ENCODE data around the gene YWHAG.

Gene YWHAG

DNA sequence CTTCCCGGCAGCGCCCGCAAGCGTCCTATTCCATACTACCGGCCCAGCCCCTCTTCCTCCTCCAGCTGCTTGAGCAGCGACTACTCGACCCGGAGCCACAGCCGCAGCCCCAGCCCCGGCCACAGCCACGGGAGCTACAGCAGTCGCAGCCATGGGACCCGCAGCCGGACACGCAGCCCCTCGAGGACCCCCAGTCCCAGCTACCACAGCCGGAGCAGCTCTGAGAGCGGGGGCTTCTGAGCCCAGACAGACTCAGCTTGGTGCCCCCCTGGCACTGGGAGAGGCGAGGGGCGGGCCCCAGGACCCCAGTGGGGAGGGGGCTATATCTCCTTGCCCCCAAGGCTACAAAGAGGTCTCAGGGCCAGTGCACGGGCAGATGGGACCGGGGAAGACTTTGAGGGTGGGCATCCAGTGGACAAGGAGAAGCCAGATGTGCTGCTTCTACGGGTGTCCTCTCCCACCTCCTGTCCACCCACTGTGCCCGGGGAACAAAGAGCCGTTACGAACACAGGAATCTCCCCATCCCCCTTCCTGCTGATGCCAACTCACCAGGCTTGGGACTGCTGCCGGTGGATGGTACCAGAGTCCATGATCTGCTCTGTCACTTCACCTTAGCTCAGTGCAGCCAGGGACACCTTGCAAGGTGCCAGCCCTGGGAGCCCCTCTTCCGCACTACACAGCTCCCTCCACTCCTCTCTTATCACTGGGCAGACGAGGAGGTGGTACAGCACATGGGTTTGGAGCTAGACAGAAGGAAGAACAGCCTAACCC is 73.0 kb downstream of the YWHAG start:
- H4K20me1 ChIP-seq (ENCODE audit: insufficient read depth) = no peaks in the 10 kb centered on the region
- peaks cover 4% of the 10 kb centered on the region for H3K4me1 ChIP-seq (ENCODE audit: low read depth, poor library complexity, severe bottlenecking)
- no peak overlapping the region for H2AFZ ChIP-seq (ENCODE audit: low read depth)
- no peak overlapping the region for H3K4me3 ChIP-seq (IDR thresholded peaks at IDR 0.05; ENCODE audit: insufficient read depth, low read depth, low read length)
- H3K27ac ChIP-seq = no peak overlapping the region
- H3K27me3 ChIP-seq (ENCODE audit: insufficient read depth, low read depth) = peaks cover 49% of the 10 kb centered on the region
- TF ChIP-seq CTCF (conservative IDR thresholded peaks at IDR 0.05; ENCODE audit: low read depth, low read length) = no peak
- no peaks in the 10 kb centered on the region for H3K36me3 ChIP-seq (ENCODE audit: insufficient read depth)
- no peaks in the 10 kb centered on the region for H3K79me2 ChIP-seq (ENCODE audit: insufficient read depth, low read depth)
- no peak overlapping the region for H3K9ac ChIP-seq
- no peak overlapping the region for H3K4me2 ChIP-seq

GRCh38 chr7:76283254-76284159 is 75.3 kb downstream of the YWHAG start:
- H3K79me2 ChIP-seq (ENCODE audit: insufficient read depth, low read depth) = no peaks in the 10 kb centered on the region
- no peak overlapping the region for H3K4me3 ChIP-seq (IDR thresholded peaks at IDR 0.05; ENCODE audit: insufficient read depth, low read depth, low read length)
- H2AFZ ChIP-seq (ENCODE audit: low read depth) = no peak overlapping the region
- no peaks in the 10 kb centered on the region for H4K20me1 ChIP-seq (ENCODE audit: insufficient read depth)
- H3K27me3 ChIP-seq (ENCODE audit: insufficient read depth, low read depth) = peaks cover 62% of the 10 kb centered on the region
- no peak overlapping the region for H3K27ac ChIP-seq
- no peak for TF ChIP-seq CTCF (conservative IDR thresholded peaks at IDR 0.05; ENCODE audit: low read depth, low read length)
- no peak overlapping the region for H3K4me2 ChIP-seq
- no peak overlapping the region for H3K9ac ChIP-seq
- peaks cover 4% of the 10 kb centered on the region for H3K4me1 ChIP-seq (ENCODE audit: low read depth, poor library complexity, severe bottlenecking)
- no peaks in the 10 kb centered on the region for H3K36me3 ChIP-seq (ENCODE audit: insufficient read depth)

DNA sequence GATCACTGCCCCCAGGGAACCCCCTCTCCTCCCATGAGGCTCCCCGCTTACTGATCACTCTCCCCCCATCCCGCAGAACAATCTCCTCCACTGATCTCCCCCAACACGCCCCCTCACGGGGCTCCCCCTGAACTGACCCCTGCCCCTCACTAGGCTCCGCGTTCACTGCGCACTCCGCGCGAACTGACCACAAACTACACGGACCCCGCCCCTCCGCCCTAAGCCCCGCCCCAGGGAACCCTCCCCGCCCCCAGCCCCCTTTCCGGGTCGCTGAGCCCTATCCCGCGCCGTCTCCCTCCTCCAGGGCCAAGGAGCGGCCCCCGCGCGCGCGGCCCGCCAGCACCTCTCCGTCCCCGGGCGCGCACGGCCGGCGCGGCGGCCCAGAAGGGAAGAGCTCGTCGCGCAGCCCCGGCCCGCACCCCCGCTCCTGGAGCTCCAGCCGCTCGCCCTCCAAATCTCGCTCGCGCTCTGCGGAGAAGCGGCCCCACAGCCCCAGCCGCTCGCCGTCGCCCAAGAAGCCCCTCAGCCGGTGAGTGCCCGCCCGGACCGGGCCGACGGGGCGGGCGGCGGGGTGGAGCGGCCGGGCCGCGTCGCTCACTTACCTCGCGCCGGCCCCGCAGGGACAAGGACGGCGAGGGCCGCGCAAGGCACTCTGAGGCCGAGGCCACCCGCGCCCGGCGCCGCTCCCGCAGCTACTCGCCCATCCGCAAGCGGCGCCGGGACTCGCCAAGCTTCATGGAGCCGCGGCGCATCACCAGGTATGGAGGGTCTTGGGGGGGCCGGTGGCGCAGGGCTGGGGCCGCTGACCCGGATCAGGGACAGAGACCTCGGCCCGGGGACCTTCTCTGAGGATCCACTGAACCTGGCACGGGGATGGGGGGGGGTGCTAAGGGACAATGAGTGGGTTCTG is 76.2 kb downstream of the YWHAG start:
- H4K20me1 ChIP-seq (ENCODE audit: insufficient read depth) = no peaks in the 10 kb centered on the region
- peaks cover 71% of the 10 kb centered on the region for H3K27me3 ChIP-seq (ENCODE audit: insufficient read depth, low read depth)
- TF ChIP-seq CTCF (conservative IDR thresholded peaks at IDR 0.05; ENCODE audit: low read depth, low read length) = no peak
- no peaks in the 10 kb centered on the region for H3K79me2 ChIP-seq (ENCODE audit: insufficient read depth, low read depth)
- H3K4me1 ChIP-seq (ENCODE audit: low read depth, poor library complexity, severe bottlenecking) = peaks cover 4% of the 10 kb centered on the region
- no peak overlapping the region for H2AFZ ChIP-seq (ENCODE audit: low read depth)
- H3K4me2 ChIP-seq = peak overlapping the region; percentile 9; the same call in 1 of the 2 replicates
- no peak overlapping the region for H3K27ac ChIP-seq
- no peak overlapping the region for H3K9ac ChIP-seq
- H3K36me3 ChIP-seq (ENCODE audit: insufficient read depth) = no peaks in the 10 kb centered on the region
- no peak overlapping the region for H3K4me3 ChIP-seq (IDR thresholded peaks at IDR 0.05; ENCODE audit: insufficient read depth, low read depth, low read length)

GRCh38 chr7:76281706-76282343 is 77.0 kb downstream of the YWHAG start:
- H3K4me2 ChIP-seq = no peak overlapping the region; the same call in 1 of the 2 replicates
- no peaks in the 10 kb centered on the region for H3K36me3 ChIP-seq (ENCODE audit: insufficient read depth)
- H2AFZ ChIP-seq (ENCODE audit: low read depth) = no peak overlapping the region

More at GRCh38 chr7:76281706-76282343, 77.0 kb downstream of the YWHAG start:
- Histone ChIP-seq H3K27ac (no peak overlapping the region), H3K27me3 (ENCODE audit: insufficient read depth, low read depth) (peaks cover 77% of the 10 kb centered on the region), H3K9ac (no peak overlapping the region), H3K4me1 (ENCODE audit: low read depth, poor library complexity, severe bottlenecking) (peaks cover 4% of the 10 kb centered on the region), H3K4me3 (IDR thresholded peaks at IDR 0.05; ENCODE audit: insufficient read depth, low read depth, low read length) (no peak overlapping the region), H3K79me2 (ENCODE audit: insufficient read depth, low read depth) (no peaks in the 10 kb centered on the region), H4K20me1 (ENCODE audit: insufficient read depth) (no peaks in the 10 kb centered on the region)
- no peak for TF ChIP-seq CTCF (conservative IDR thresholded peaks at IDR 0.05; ENCODE audit: low read depth, low read length)
